Neural progenitor cell (in vitro differentiated cells): ENCODE results near the gene PCNT. TPM values are rescaled to one million over a fixed set of nuclear protein-coding genes. Genes with fewer than 3 reads are reported as not detected.

Experiments
- DNase-seq: peaks from one replicate; pipeline ENCODE4 v3.0.0-alpha.2; 2016; ENCODE audit warnings: low spot score
- H2AFZ ChIP-seq: fragments of 200-600 bp; sonication (generic); replicated peaks from 2 replicates; pipeline ENCODE4 v1.6.1; 2016; ENCODE audit warnings: antibody characterized with exemption
- H3F3A ChIP-seq: fragments of 200-600 bp; sonication (generic); 2 replicates; pipeline ENCODE4 v1.6.1; 2016; ENCODE audit warnings: antibody characterized with exemption, low read depth
- H3K27ac ChIP-seq: fragments of 200-600 bp; sonication (generic); 2 replicates; pipeline ENCODE4 v1.5.1; 2016; ENCODE audit warnings: mild to moderate bottlenecking
- H3K27me3 ChIP-seq: fragments of 200-600 bp; sonication (generic); 2 replicates; pipeline ENCODE4 v1.6.1; 2016; ENCODE audit warnings: mild to moderate bottlenecking, moderate library complexity
- H3K36me3 ChIP-seq: fragments of 200-600 bp; sonication (generic); 2 replicates; pipeline ENCODE4 v1.5.1; 2016
- H3K4me1 ChIP-seq: fragments of 200-600 bp; sonication (generic); 2 replicates; pipeline ENCODE4 v1.6.1; 2016; ENCODE audit warnings: mixed run types
- H3K4me2 ChIP-seq: fragments of 200-600 bp; sonication (generic); 2 replicates; pipeline ENCODE4 v1.6.1; 2016
- H3K4me3 ChIP-seq: fragments of 200-600 bp; sonication (generic); 2 replicates; pipeline ENCODE4 v1.5.1; 2016
- H3K79me2 ChIP-seq: fragments of 200-600 bp; sonication (generic); 2 replicates; pipeline ENCODE4 v1.6.1; 2016; ENCODE audit warnings: low read depth
- H3K9ac ChIP-seq: fragments of 200-600 bp; sonication (generic); 2 replicates; pipeline ENCODE4 v1.6.1; 2016
- H3K9me3 ChIP-seq: fragments of 200-600 bp; sonication (generic); 2 replicates; pipeline ENCODE4 v1.5.1; 2016; ENCODE audit warnings: low read depth
- H4K20me1 ChIP-seq: fragments of 200-600 bp; sonication (generic); 2 replicates; pipeline ENCODE4 v1.6.1; 2016; ENCODE audit warnings: low read depth
- H3K27ac Mint-ChIP-seq: 3 replicates; pipeline ENCODE4 v1.8.0; 2021; ENCODE audit warnings: mixed read lengths
- H3K27me3 Mint-ChIP-seq: 2 replicates; pipeline ENCODE4 v1.8.0; 2022; ENCODE audit warnings: low read depth, mild to moderate bottlenecking, inconsistent platforms, moderate library complexity, mixed read lengths; ENCODE audit not compliant: insufficient read depth
- H3K36me3 Mint-ChIP-seq: 3 replicates; pipeline ENCODE4 v1.8.0; 2021; ENCODE audit warnings: mixed read lengths
- H3K4me1 Mint-ChIP-seq: 3 replicates; pipeline ENCODE4 v1.8.0; 2021; ENCODE audit warnings: mixed read lengths
- H3K4me3 Mint-ChIP-seq: 3 replicates; pipeline ENCODE4 v1.8.0; 2021; ENCODE audit warnings: mild to moderate bottlenecking, moderate library complexity, mixed read lengths
- H3K9me3 Mint-ChIP-seq: 3 replicates; pipeline ENCODE4 v1.8.0; 2020; ENCODE audit warnings: mixed read lengths
- EZH2 ChIP-seq: fragments of 200-600 bp; sonication (generic); IDR thresholded peaks from 2 replicates; pipeline ENCODE4 v1.6.1; 2017; ENCODE audit warnings: antibody characterized with exemption, mild to moderate bottlenecking, moderate library complexity
- EZH2phosphoT487 ChIP-seq: fragments of 200-600 bp; sonication (generic); IDR thresholded peaks from 2 replicates; pipeline ENCODE4 v1.6.1; 2017; ENCODE audit warnings: antibody characterized with exemption
- total RNA-seq: library from RNA; depleted of rRNA; stranded (reverse); fragments of >200 nt; gene quantifications from 2 replicates; pipeline ENCODE4 v1.2.3, GENCODE V29; 2015; ENCODE audit warnings: low replicate concordance
- TF ChIP-seq, protein P1 (sequence below): fragments of 200-600 bp; sonication (generic); IDR thresholded peaks from 2 replicates; pipeline ENCODE4 v1.5.1; 2017; ENCODE audit warnings: antibody characterized with exemption, mild to moderate bottlenecking

Gene PCNT
- total RNA-seq, 1 donor from 2014 or later = 42.0 TPM

DNA sequence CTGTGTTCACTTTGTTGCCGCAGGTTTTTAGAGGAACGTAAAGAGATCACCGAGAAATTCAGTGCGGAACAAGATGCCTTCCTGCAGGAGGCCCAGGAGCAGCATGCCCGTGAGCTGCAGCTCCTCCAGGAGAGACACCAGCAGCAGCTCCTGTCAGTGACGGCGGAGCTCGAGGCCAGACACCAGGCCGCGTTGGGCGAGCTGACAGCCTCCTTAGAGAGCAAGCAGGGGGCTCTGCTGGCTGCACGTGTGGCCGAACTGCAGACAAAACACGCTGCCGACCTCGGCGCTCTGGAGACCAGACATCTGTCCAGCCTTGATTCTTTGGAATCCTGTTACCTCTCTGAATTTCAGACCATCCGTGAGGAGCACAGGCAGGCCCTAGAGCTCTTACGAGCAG lies 42.6 kb downstream of the PCNT start:
- H3K9me3 ChIP-seq = no peaks in the 10 kb centered on the region
- H3K9me3 Mint-ChIP-seq = no peaks in the 10 kb centered on the region
- no peak overlapping the region for H3K27ac Mint-ChIP-seq
- H3K27ac ChIP-seq = no peak overlapping the region
- TF ChIP-seq, protein P1, sequence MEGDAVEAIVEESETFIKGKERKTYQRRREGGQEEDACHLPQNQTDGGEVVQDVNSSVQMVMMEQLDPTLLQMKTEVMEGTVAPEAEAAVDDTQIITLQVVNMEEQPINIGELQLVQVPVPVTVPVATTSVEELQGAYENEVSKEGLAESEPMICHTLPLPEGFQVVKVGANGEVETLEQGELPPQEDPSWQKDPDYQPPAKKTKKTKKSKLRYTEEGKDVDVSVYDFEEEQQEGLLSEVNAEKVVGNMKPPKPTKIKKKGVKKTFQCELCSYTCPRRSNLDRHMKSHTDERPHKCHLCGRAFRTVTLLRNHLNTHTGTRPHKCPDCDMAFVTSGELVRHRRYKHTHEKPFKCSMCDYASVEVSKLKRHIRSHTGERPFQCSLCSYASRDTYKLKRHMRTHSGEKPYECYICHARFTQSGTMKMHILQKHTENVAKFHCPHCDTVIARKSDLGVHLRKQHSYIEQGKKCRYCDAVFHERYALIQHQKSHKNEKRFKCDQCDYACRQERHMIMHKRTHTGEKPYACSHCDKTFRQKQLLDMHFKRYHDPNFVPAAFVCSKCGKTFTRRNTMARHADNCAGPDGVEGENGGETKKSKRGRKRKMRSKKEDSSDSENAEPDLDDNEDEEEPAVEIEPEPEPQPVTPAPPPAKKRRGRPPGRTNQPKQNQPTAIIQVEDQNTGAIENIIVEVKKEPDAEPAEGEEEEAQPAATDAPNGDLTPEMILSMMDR = no peak
- TF ChIP-seq EZH2phosphoT487 (no peak), EZH2 (no peak)
- no peaks in the 10 kb centered on the region for H3K4me1 Mint-ChIP-seq
- H3K4me3 ChIP-seq = no peak overlapping the region
- H3K4me3 Mint-ChIP-seq = no peak overlapping the region
- peaks cover 26% of the 10 kb centered on the region for H3K36me3 Mint-ChIP-seq
- no peak for DNase-seq
- no peak overlapping the region for H3K4me2 ChIP-seq
- no peaks in the 10 kb centered on the region for H3K4me1 ChIP-seq
- H3F3A ChIP-seq = peaks cover 4% of the 10 kb centered on the region
- H3K9ac ChIP-seq = no peak overlapping the region
- no peak overlapping the region for H2AFZ ChIP-seq
- peaks cover 6% of the 10 kb centered on the region for H3K27me3 Mint-ChIP-seq
- H3K36me3 ChIP-seq = no peaks in the 10 kb centered on the region
- H4K20me1 ChIP-seq = no peaks in the 10 kb centered on the region
- H3K27me3 ChIP-seq = no peaks in the 10 kb centered on the region
- peaks cover 18% of the 10 kb centered on the region for H3K79me2 ChIP-seq

DNA sequence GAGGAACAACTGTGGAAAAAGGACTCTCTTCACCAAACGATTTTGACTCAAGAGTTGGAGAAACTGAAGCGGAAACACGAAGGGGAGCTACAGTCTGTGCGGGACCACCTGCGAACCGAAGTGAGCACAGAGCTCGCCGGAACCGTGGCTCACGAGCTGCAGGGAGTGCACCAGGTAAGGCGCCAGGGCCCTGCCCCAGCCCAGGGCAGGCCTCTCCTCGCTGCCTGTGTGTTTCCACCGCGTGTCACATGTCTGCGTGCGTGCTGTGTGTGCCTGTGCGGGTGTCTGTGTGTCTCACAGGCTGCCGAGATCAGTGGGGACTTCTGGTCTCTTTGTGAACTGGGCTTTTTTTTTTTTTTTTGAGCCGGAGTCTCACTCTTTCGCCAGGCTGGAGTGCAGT lies 43.0 kb downstream of the PCNT start:
- Histone ChIP-seq H3K4me1 (no peaks in the 10 kb centered on the region), H3K36me3 (no peaks in the 10 kb centered on the region), H3K4me3 (no peak overlapping the region), H3K79me2 (peaks cover 22% of the 10 kb centered on the region), H3F3A (peaks cover 8% of the 10 kb centered on the region), H2AFZ (no peak overlapping the region), H3K27ac (no peak overlapping the region), H3K9me3 (no peaks in the 10 kb centered on the region), H4K20me1 (no peaks in the 10 kb centered on the region), H3K4me2 (no peak overlapping the region), H3K9ac (no peak overlapping the region), H3K27me3 (no peaks in the 10 kb centered on the region)
- Mint-ChIP-seq H3K36me3 (peaks cover 26% of the 10 kb centered on the region), H3K27me3 (peaks cover 6% of the 10 kb centered on the region), H3K4me1 (no peaks in the 10 kb centered on the region), H3K27ac (no peak overlapping the region), H3K4me3 (no peak overlapping the region), H3K9me3 (no peaks in the 10 kb centered on the region)
- TF ChIP-seq, protein P1 = no peak
- TF ChIP-seq EZH2 (no peak), EZH2phosphoT487 (no peak)
- no peak for DNase-seq

DNA sequence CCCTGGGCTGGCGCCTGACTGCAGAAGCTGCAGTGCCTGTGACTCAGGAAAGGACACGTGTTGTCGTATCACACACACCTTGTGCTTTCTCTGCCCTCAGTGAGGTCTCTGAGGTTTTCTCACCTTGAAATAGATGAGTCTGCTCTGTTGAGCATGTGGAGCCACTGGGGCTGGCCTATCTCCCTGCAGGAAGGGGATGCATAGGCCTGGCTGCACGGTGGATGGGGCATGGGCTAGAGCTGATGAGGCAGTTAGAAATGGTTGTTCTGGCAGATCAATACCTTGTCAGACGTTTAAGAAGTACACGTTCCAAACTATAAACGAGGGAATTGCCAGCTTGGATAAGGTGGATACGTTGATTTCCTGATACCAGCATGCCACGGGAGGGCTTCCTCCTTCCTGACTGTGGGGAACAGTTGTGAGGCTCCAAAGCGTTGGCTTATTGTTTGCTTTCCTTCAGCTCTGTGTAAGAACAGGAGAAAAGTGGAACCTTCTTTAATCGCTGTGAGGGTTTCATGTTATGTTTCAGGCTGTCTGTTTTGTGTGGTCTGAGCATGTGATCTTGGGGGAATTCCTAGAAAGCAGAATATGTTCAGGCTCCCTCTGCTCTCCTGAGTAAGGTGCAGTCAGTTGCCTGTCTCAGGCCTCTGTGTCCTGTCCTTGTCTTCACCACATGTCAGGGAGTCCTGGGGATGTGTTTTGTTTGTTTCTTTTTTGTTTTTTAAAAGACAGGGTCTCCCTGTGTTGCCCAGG lies 44.8 kb downstream of the PCNT start:
- H3K79me2 ChIP-seq = peaks cover 35% of the 10 kb centered on the region
- peak overlapping the region; percentile 48 for H3K27ac Mint-ChIP-seq
- H2AFZ ChIP-seq = no peak overlapping the region
- no peak overlapping the region for H3K27ac ChIP-seq
- TF ChIP-seq EZH2phosphoT487 = no peak
- TF ChIP-seq, protein P1 = no peak
- no peak for DNase-seq
- no peaks in the 10 kb centered on the region for H3K9me3 Mint-ChIP-seq
- H3K27me3 Mint-ChIP-seq = peaks cover 8% of the 10 kb centered on the region
- H3K27me3 ChIP-seq = no peaks in the 10 kb centered on the region
- no peaks in the 10 kb centered on the region for H4K20me1 ChIP-seq
- no peaks in the 10 kb centered on the region for H3K4me1 ChIP-seq
- no peaks in the 10 kb centered on the region for H3K4me1 Mint-ChIP-seq
- no peaks in the 10 kb centered on the region for H3K9me3 ChIP-seq
- H3K4me2 ChIP-seq = no peak overlapping the region
- H3K4me3 ChIP-seq = no peak overlapping the region
- no peaks in the 10 kb centered on the region for H3K36me3 ChIP-seq
- H3F3A ChIP-seq = peaks cover 8% of the 10 kb centered on the region
- H3K36me3 Mint-ChIP-seq = peaks cover 28% of the 10 kb centered on the region
- no peak overlapping the region for H3K4me3 Mint-ChIP-seq
- H3K9ac ChIP-seq = no peak overlapping the region
